Panc1 (cell line): ENCODE data around the gene EXD3. TPM values are rescaled to one million over a fixed set of nuclear protein-coding genes. Genes with fewer than 3 reads are reported as not detected.
A peak's percentile ranks its signal among the peaks of the same experiment; 100 is the strongest.

Source experiments
- ATAC-seq: fragments of 200-7000 bp; cut with Tn5 transposase; 2 replicates; pipeline ENCODE4 v1.9.1; 2020; ENCODE audit warnings: mild to moderate bottlenecking, moderate library complexity
- BruUV-seq: library from RNA; stranded (reverse); fragments of 400-500 nt; replicated peaks from 2 replicates; lab custom pipeline; 2021; lab: Mats Ljungman, UMichigan
- CTCF ChIA-PET: fragments of 300-600 bp; sonication (Branson Sonifier 250); formaldehyde crosslinking; loops from one replicate; lab custom pipeline; 2022; ENCODE audit warnings: antibody characterized with exemption; lab: Charles Lee
- POLR2A ChIA-PET: fragments of 300-600 bp; sonication (Branson Sonifier 250); formaldehyde crosslinking; loops from one replicate; lab custom pipeline; 2022; ENCODE audit warnings: antibody characterized with exemption; lab: Charles Lee
- DNase-seq: peaks from one replicate; pipeline ENCODE4 v3.0.0-alpha.2; 2010; ENCODE audit warnings: low read depth, low spot score
- H3K27ac ChIP-seq: 2 replicates; pipeline ENCODE4 v1.5.1; 2011; ENCODE audit warnings: mild to moderate bottlenecking, low read length, inconsistent platforms
- H3K27me3 ChIP-seq: fragments of 200-500 bp; sonication (Bioruptor generic); 2 replicates; pipeline ENCODE4 v1.6.0; 2014; ENCODE audit warnings: low read length, inconsistent platforms; ENCODE audit not compliant: control insufficient read depth, insufficient read depth
- H3K36me3 ChIP-seq: fragments of 200-500 bp; sonication (Bioruptor generic); 2 replicates; pipeline ENCODE4 v1.5.1; 2014; ENCODE audit warnings: inconsistent platforms, mild to moderate bottlenecking, low read length, moderate library complexity; ENCODE audit not compliant: control insufficient read depth, insufficient read depth
- H3K4me1 ChIP-seq: 2 replicates; pipeline ENCODE4 v1.5.1; 2011; ENCODE audit warnings: inconsistent platforms, mild to moderate bottlenecking, low read length, moderate library complexity; ENCODE audit not compliant: control insufficient read depth, insufficient read depth
- H3K4me3 ChIP-seq, 2 experiments: 2 replicates each; pipeline ENCODE4 v1.5.1; 2011 to 2012; ENCODE audit warnings: low read depth in 2 of 2, low read length in 2 of 2, mild to moderate bottlenecking in 2 of 2, inconsistent platforms in 1 of 2, moderate library complexity in 1 of 2
- H3K9me3 ChIP-seq: fragments of 200-500 bp; sonication (Bioruptor generic); 2 replicates; pipeline ENCODE4 v1.5.1; 2014; ENCODE audit warnings: low read depth, mild to moderate bottlenecking, inconsistent platforms, low read length, moderate library complexity; ENCODE audit not compliant: control insufficient read depth, insufficient read depth
- CTCF ChIP-seq: fragments of 450-650 bp; IDR thresholded peaks from 2 replicates; pipeline ENCODE4 v1.5.1; 2017; ENCODE audit warnings: mild to moderate bottlenecking
- POLR2AphosphoS5 ChIP-seq: IDR thresholded peaks from 2 replicates; pipeline ENCODE4 v1.6.1; 2012; ENCODE audit warnings: mild to moderate bottlenecking, low read depth, low read length, moderate library complexity
- REST ChIP-seq, 2 experiments: IDR thresholded peaks; 2 replicates each; pipeline ENCODE4 v1.6.1; 2011 to 2012; ENCODE audit warnings: low read depth in 2 of 2, control low read depth in 1 of 2, low read length in 1 of 2, mild to moderate bottlenecking in 1 of 2, moderate library complexity in 1 of 2; ENCODE audit not compliant: insufficient read depth in 1 of 2
- SIN3A ChIP-seq: IDR thresholded peaks from 2 replicates; pipeline ENCODE4 v1.6.1; 2012; ENCODE audit warnings: low read depth, mild to moderate bottlenecking, low read length, moderate library complexity, borderline replicate concordance; ENCODE audit not compliant: insufficient read depth
- TCF7L2 ChIP-seq: IDR thresholded peaks from 2 replicates; pipeline ENCODE4 v1.6.1; 2011; ENCODE audit warnings: mild to moderate bottlenecking, low read depth, low read length, inconsistent platforms
- in situ Hi-C: cut with HindIII; loops from 2 replicates; pipeline ENCODE4 v1.10.0; 2016; ENCODE audit warnings: low sequenced_read_pairs, low pct_unique_long_range_greater_than_20kb
- intact Hi-C: fragments of 100-400 bp; cut with micrococcal nuclease; formaldehyde crosslinking; loops from one replicate; pipeline ENCODE4 v1.10.0; 2022; ENCODE audit not compliant: unreplicated experiment
- total RNA-seq: library from RNA; stranded (reverse); gene quantifications from one replicate; pipeline ENCODE4 v1.2.1, GENCODE V29; 2021; ENCODE audit not compliant: unreplicated experiment

The EXD3 gene
- total RNA-seq, 1 experiment from 2014 or later = 9.2 TPM

GRCh38 chr9:137459152-137459600, 36.2 kb upstream of the EXD3 start, which contains the start of gene NSMF:
TSS of gene NSMF (minus strand) at chr9:137459334. CDS start at chr9:137459102, 232 bp downstream.
- no TSS peak for BruUV-seq
- ATAC-seq = peak; percentile 89

More at GRCh38 chr9:137459152-137459600, 36.2 kb upstream of the EXD3 start, which contains the start of gene NSMF:
- no peak for DNase-seq
- no peaks in the 10 kb centered on the region; the same call in 1 of the 2 replicates for H3K36me3 ChIP-seq
- H3K27me3 ChIP-seq = no peaks in the 10 kb centered on the region
- intact Hi-C loops = no loop called here
- TF ChIP-seq REST (IDR thresholded peaks at IDR 0.05; ENCODE audit: insufficient read depth in 1 of 2, low read depth in 2 of 2, low read length in 1 of 2) (no peak), TCF7L2 (no peak), CTCF (no peak), SIN3A (no peak), POLR2AphosphoS5 (no peak)
- CTCF ChIA-PET = interaction anchor here (0.6 kb wide), 1 partner anchor 167 kb away, joined by 9 read pairs; no protein-coding TSS in a partner anchor
- H3K4me1 ChIP-seq = peaks cover 30% of the 10 kb centered on the region
- peak within 1 kb of the TSS; percentile 60 to 63 for H3K4me3 ChIP-seq
- H3K9me3 ChIP-seq = no peaks in the 10 kb centered on the region
- in situ Hi-C loops = no loop called here
- peak within 1 kb of the TSS; percentile 81 for H3K27ac ChIP-seq
- POLR2A ChIA-PET = interaction anchor here (0.6 kb wide), 1 partner anchor 54 kb away, joined by 3 read pairs; no protein-coding TSS in a partner anchor
